K562 (cell line): ENCODE measurements around the gene GMEB1. TPM values are rescaled to one million over a fixed set of nuclear protein-coding genes. Genes with fewer than 3 reads are reported as not detected.

ENCODE experiments used
- CREB1 ChIP-seq, 2 experiments: sonication (generic) in 1 of 2; formaldehyde crosslinking in 1 of 2; IDR thresholded peaks; 2 replicates each; pipeline versions ENCODE4 v1.6.1 to v1.8.0; 2012 to 2022; ENCODE audit warnings: inconsistent platforms in 1 of 2, mild to moderate bottlenecking in 1 of 2, missing genetic modification reagents in 1 of 2, moderate library complexity in 1 of 2
- EP300 ChIP-seq: IDR thresholded peaks from 2 replicates; pipeline ENCODE4 v1.6.1; 2012; ENCODE audit warnings: low read length, improper control_type of control experiment
- GTF2E2 ChIP-seq: fragments of 200-800 bp; sonication (Bioruptor generic); IDR thresholded peaks from 2 replicates; pipeline ENCODE4 v1.6.1; 2016; ENCODE audit warnings: missing genetic modification characterization, missing compliant biosample characterization
- HDGF ChIP-seq: fragments of 450-650 bp; IDR thresholded peaks from 2 replicates; pipeline ENCODE4 v1.6.1; 2016
- KLF1 ChIP-seq: fragments of 450-650 bp; IDR thresholded peaks from 2 replicates; pipeline ENCODE4 v1.6.1; 2016; ENCODE audit warnings: missing genetic modification characterization, missing compliant biosample characterization
- LCOR ChIP-seq: sonication (generic); formaldehyde crosslinking; IDR thresholded peaks from 2 replicates; pipeline ENCODE4 v1.8.0; 2022; ENCODE audit warnings: mild to moderate bottlenecking, missing genetic modification reagents
- MAFG ChIP-seq: fragments of 450-650 bp; conservative IDR thresholded peaks from 2 replicates; pipeline ENCODE4 v1.6.1; 2016; ENCODE audit warnings: missing genetic modification characterization, missing compliant biosample characterization
- MBD2 ChIP-seq: sonication (generic); IDR thresholded peaks from 2 replicates; pipeline ENCODE4 v1.6.1; 2016; ENCODE audit warnings: low read depth, borderline replicate concordance
- POLR2AphosphoS5 ChIP-seq: IDR thresholded peaks from 2 replicates; pipeline ENCODE4 v1.6.1; 2011; ENCODE audit warnings: mild to moderate bottlenecking, low read depth, low read length, moderate library complexity; ENCODE audit not compliant: control insufficient read depth, insufficient read depth
- SRSF7 ChIP-seq: fragments of 200-400 bp; formaldehyde crosslinking; optimal IDR thresholded peaks from 2 replicates; pipeline ENCODE3; 2017; ENCODE audit warnings: mild to moderate bottlenecking, low read depth, low read length
- ZFP30 ChIP-seq: fragments of 250-450 bp; sonication (Bioruptor Pico); IDR thresholded peaks from 2 replicates; pipeline ENCODE4 v1.8.0; 2022; ENCODE audit warnings: moderate library complexity, mild to moderate bottlenecking, inconsistent platforms, borderline replicate concordance
- polyA plus RNA-seq, 8 experiments: library from polyadenylated mRNA; depleted of rRNA in 4 of 8; stranded (reverse) in 5 of 8; unstranded in 3 of 8; fragments of >200 nt; fragmentation: Nextera tagmentation in 2 of 8; fragmentation: Illumina TruSeq in 1 of 8; extraction: Ambion mirVana in 2 of 8; extraction: Trizol in 1 of 8; gene quantifications; 2 replicates each; pipeline versions ENCODE4 v1.2.1 to v1.2.3, GENCODE V29; 2011 to 2014; ENCODE audit warnings: inconsistent platforms in 1 of 8, missing spikeins in 1 of 8
- total RNA-seq, 7 experiments: library from RNA; depleted of rRNA in 6 of 7; stranded (reverse); fragments of >200 nt in 6 of 7; fragmentation: Illumina TruSeq in 2 of 7; extraction: Trizol in 2 of 7; gene quantifications; 2 replicates each; pipeline versions ENCODE4 v1.2.1 to v1.2.3, GENCODE V29; 2011 to 2021; ENCODE audit warnings: low replicate concordance in 1 of 7
- TF ChIP-seq, protein P1 (sequence below): fragments of 450-650 bp; IDR thresholded peaks from 2 replicates; pipeline ENCODE4 v1.6.1; 2017; ENCODE audit warnings: antibody characterized with exemption, mild to moderate bottlenecking
- TF ChIP-seq, protein P2 (sequence below): fragments of 250-450 bp; sonication (Bioruptor Pico); IDR thresholded peaks from 2 replicates; pipeline ENCODE4 v1.4.0; 2020
- TF ChIP-seq, protein P3 (sequence below), 2 experiments: fragments of 200-800 bp in 1 of 2; sonication (Bioruptor generic) in 1 of 2; sonication (generic) in 1 of 2; formaldehyde crosslinking in 1 of 2; IDR thresholded peaks in 1 of 2; conservative IDR thresholded peaks in 1 of 2; 2 replicates each; pipeline versions ENCODE4 v1.5.0 to v1.6.1; 2016 to 2020; ENCODE audit warnings: missing compliant biosample characterization in 1 of 2, missing genetic modification characterization in 1 of 2, missing genetic modification reagents in 1 of 2

GMEB1 gene
- total and polyA plus RNA-seq, 9 of the 15 experiments (the other 6 are each of a cell fraction or from before 2014, with no cell fraction given) = 6.6 to 17.5 (median 8.5) TPM

DNA sequence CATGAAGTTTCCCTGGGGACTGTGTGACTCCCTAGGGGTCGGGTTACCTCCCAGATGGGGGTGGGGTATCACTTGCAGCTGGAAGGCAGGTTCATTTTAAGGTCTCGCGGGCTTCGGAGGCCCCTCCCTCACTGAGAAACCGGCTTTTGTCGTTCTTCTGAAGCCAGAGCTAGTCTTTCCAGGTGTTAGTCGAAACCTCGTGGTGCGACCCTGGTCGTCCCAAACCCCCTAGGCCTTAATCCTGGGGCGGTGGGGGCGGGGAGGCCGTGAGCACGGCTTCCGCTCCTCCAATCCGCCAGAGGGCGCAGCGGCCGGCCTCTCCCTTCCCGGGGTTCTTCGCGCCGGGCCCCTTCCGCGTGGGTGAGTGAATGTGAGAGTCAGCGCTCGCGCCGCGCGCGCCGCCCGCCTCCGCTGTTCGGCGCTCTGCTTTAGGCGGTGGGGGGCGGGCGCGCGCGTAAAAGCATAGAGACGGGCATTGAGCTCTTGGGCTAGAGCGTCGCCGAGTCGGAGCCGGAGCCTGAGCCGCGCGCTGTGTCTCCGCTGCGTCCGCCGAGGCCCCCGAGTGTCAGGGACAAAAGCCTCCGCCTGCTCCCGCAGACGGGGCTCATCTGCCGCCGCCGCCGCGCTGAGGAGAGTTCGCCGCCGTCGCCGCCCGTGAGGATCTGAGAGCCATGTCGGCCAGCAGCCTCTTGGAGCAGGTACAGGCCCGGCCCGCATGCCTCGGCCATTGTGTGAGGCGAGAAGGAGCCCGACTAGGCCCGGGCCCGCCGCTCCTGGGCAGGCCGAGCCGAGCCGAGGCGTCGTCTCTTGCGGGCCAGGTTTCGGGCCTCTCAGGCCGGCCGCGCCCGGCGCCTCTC, 68.1 kb downstream of the GMEB1 start, which contains the start of gene YTHDF2 (continued):
- TF ChIP-seq, protein P1, sequence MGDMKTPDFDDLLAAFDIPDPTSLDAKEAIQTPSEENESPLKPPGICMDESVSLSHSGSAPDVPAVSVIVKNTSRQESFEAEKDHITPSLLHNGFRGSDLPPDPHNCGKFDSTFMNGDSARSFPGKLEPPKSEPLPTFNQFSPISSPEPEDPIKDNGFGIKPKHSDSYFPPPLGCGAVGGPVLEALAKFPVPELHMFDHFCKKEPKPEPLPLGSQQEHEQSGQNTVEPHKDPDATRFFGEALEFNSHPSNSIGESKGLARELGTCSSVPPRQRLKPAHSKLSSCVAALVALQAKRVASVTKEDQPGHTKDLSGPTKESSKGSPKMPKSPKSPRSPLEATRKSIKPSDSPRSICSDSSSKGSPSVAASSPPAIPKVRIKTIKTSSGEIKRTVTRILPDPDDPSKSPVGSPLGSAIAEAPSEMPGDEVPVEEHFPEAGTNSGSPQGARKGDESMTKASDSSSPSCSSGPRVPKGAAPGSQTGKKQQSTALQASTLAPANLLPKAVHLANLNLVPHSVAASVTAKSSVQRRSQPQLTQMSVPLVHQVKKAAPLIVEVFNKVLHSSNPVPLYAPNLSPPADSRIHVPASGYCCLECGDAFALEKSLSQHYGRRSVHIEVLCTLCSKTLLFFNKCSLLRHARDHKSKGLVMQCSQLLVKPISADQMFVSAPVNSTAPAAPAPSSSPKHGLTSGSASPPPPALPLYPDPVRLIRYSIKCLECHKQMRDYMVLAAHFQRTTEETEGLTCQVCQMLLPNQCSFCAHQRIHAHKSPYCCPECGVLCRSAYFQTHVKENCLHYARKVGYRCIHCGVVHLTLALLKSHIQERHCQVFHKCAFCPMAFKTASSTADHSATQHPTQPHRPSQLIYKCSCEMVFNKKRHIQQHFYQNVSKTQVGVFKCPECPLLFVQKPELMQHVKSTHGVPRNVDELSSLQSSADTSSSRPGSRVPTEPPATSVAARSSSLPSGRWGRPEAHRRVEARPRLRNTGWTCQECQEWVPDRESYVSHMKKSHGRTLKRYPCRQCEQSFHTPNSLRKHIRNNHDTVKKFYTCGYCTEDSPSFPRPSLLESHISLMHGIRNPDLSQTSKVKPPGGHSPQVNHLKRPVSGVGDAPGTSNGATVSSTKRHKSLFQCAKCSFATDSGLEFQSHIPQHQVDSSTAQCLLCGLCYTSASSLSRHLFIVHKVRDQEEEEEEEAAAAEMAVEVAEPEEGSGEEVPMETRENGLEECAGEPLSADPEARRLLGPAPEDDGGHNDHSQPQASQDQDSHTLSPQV = 0 out of 2 replicates have a peak, but pooled peaks have one; percentile 78
- peak; percentile 94 for TF ChIP-seq CREB1 (IDR thresholded peaks at IDR 0.05)
- TF ChIP-seq CREB1 (CRISPR knock-in tag; IDR thresholded peaks at IDR 0.05) = peak; percentile 93
- no peak for TF ChIP-seq ZFP30
- no peak for TF ChIP-seq MAFG (tag)
- TF ChIP-seq, protein P2, sequence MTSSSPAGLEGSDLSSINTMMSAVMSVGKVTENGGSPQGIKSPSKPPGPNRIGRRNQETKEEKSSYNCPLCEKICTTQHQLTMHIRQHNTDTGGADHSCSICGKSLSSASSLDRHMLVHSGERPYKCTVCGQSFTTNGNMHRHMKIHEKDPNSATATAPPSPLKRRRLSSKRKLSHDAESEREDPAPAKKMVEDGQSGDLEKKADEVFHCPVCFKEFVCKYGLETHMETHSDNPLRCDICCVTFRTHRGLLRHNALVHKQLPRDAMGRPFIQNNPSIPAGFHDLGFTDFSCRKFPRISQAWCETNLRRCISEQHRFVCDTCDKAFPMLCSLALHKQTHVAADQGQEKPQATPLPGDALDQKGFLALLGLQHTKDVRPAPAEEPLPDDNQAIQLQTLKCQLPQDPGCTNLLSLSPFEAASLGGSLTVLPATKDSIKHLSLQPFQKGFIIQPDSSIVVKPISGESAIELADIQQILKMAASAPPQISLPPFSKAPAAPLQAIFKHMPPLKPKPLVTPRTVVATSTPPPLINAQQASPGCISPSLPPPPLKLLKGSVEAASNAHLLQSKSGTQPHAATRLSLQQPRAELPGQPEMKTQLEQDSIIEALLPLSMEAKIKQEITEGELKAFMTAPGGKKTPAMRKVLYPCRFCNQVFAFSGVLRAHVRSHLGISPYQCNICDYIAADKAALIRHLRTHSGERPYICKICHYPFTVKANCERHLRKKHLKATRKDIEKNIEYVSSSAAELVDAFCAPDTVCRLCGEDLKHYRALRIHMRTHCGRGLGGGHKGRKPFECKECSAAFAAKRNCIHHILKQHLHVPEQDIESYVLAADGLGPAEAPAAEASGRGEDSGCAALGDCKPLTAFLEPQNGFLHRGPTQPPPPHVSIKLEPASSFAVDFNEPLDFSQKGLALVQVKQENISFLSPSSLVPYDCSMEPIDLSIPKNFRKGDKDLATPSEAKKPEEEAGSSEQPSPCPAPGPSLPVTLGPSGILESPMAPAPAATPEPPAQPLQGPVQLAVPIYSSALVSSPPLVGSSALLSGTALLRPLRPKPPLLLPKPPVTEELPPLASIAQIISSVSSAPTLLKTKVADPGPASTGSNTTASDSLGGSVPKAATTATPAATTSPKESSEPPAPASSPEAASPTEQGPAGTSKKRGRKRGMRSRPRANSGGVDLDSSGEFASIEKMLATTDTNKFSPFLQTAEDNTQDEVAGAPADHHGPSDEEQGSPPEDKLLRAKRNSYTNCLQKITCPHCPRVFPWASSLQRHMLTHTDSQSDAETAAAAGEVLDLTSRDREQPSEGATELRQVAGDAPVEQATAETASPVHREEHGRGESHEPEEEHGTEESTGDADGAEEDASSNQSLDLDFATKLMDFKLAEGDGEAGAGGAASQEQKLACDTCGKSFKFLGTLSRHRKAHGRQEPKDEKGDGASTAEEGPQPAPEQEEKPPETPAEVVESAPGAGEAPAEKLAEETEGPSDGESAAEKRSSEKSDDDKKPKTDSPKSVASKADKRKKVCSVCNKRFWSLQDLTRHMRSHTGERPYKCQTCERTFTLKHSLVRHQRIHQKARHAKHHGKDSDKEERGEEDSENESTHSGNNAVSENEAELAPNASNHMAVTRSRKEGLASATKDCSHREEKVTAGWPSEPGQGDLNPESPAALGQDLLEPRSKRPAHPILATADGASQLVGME (CRISPR knock-in tag) = 0 out of 2 replicates have a peak, but pooled peaks have one; percentile 30
- TF ChIP-seq EP300 = peak; percentile 42; the same call in 1 of the 2 replicates
- TF ChIP-seq LCOR (CRISPR knock-in tag) = peak; percentile 99
- peak; percentile 96 for TF ChIP-seq GTF2E2 (tag)
- TF ChIP-seq, protein P3, sequence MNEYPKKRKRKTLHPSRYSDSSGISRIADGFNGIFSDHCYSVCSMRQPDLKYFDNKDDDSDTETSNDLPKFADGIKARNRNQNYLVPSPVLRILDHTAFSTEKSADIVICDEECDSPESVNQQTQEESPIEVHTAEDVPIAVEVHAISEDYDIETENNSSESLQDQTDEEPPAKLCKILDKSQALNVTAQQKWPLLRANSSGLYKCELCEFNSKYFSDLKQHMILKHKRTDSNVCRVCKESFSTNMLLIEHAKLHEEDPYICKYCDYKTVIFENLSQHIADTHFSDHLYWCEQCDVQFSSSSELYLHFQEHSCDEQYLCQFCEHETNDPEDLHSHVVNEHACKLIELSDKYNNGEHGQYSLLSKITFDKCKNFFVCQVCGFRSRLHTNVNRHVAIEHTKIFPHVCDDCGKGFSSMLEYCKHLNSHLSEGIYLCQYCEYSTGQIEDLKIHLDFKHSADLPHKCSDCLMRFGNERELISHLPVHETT (CRISPR knock-in tag; conservative IDR thresholded peaks at IDR 0.05 in 1 of 2, IDR thresholded peaks at IDR 0.05 in 1 of 2) = peak; percentile 84 to 97; a peak in 3 of 4 replicates
- no peak for TF ChIP-seq HDGF
- peak; percentile 39; the same call in 1 of the 2 replicates for TF ChIP-seq MBD2
- TF ChIP-seq KLF1 = peak; percentile 74; the same call in 1 of the 2 replicates
- 0 out of 2 replicates have a peak, but pooled peaks have one; percentile 44 for TF ChIP-seq POLR2AphosphoS5
- TF ChIP-seq SRSF7 = no peak
